HEK293 (cell line): ENCODE data around the gene GAS7.
A peak's percentile ranks its signal among the peaks of the same experiment; 100 is the strongest.

ENCODE experiments used
- CTCF ChIA-PET: fragments of 350-600 bp; formaldehyde crosslinking; extraction: SDS; loops from one replicate; lab custom pipeline; 2021; ENCODE audit warnings: antibody characterized with exemption; lab: Yijun Ruan, JAX
- POLR2A ChIA-PET: fragments of 300-600 bp; formaldehyde crosslinking; extraction: SDS; loops from one replicate; lab custom pipeline; 2020; ENCODE audit warnings: antibody characterized with exemption, inconsistent platforms; lab: Yijun Ruan, JAX
- H3K27ac ChIP-seq: fragments of 200-500 bp; sonication (Bioruptor generic); 2 replicates; pipeline ENCODE4 v1.5.1; 2014; ENCODE audit warnings: low read depth, low read length, control low read depth, inconsistent platforms; ENCODE audit errors: extremely low read depth
- H3K36me3 ChIP-seq, 2 experiments: fragments of 200-500 bp in 1 of 2; sonication (Bioruptor generic) in 1 of 2; 1 replicate in 1 of 2; 2 replicates in 1 of 2; pipeline ENCODE4 v1.5.1; 2014 to 2017; ENCODE audit warnings: inconsistent platforms in 2 of 2, low read length in 2 of 2; ENCODE audit not compliant: control insufficient read depth in 2 of 2, insufficient read depth in 1 of 2
- H3K4me1 ChIP-seq: fragments of 200-500 bp; sonication (Bioruptor generic); 2 replicates; pipeline ENCODE4 v1.5.1; 2014; ENCODE audit warnings: mild to moderate bottlenecking, low read length, inconsistent platforms; ENCODE audit not compliant: control insufficient read depth, insufficient read depth
- H3K4me3 ChIP-seq: 2 replicates; pipeline ENCODE4 v1.5.1; 2011; ENCODE audit warnings: low read depth, mild to moderate bottlenecking, control low read depth, low read length, moderate library complexity
- H3K9me3 ChIP-seq: fragments of 200-500 bp; sonication (Bioruptor generic); 2 replicates; pipeline ENCODE4 v1.5.1; 2014; ENCODE audit warnings: low read depth, low read length, inconsistent platforms; ENCODE audit not compliant: control insufficient read depth, insufficient read depth
- IKZF3 ChIP-seq: fragments of 450-650 bp; IDR thresholded peaks from 2 replicates; pipeline ENCODE4 v1.5.0; 2018; ENCODE audit warnings: missing biosample characterization, mild to moderate bottlenecking, missing genetic modification characterization, moderate library complexity
- OVOL3 ChIP-seq: fragments of 450-650 bp; formaldehyde crosslinking; IDR thresholded peaks from 2 replicates; pipeline ENCODE4 v1.5.1; 2016; ENCODE audit warnings: missing biosample characterization, missing genetic modification characterization
- TCF7L2 ChIP-seq: IDR thresholded peaks from 2 replicates; pipeline ENCODE4 v1.6.1; 2011; ENCODE audit warnings: low read depth, mild to moderate bottlenecking, inconsistent platforms, low read length, moderate library complexity, borderline replicate concordance
- ZFP69B ChIP-seq: fragments of 450-650 bp; formaldehyde crosslinking; IDR thresholded peaks from 2 replicates; pipeline ENCODE4 v1.5.1; 2016; ENCODE audit warnings: missing biosample characterization, missing genetic modification characterization
- ZNF112 ChIP-seq: fragments of 450-650 bp; formaldehyde crosslinking; IDR thresholded peaks from 2 replicates; pipeline ENCODE4 v1.5.0; 2017; ENCODE audit warnings: missing biosample characterization, missing genetic modification characterization
- ZNF16 ChIP-seq: fragments of 450-650 bp; formaldehyde crosslinking; IDR thresholded peaks from 2 replicates; pipeline ENCODE4 v1.5.1; 2016; ENCODE audit warnings: low read depth, missing biosample characterization, missing genetic modification characterization
- ZNF184 ChIP-seq: fragments of 450-650 bp; IDR thresholded peaks from 2 replicates; pipeline ENCODE4 v1.5.1; 2018; ENCODE audit warnings: missing biosample characterization, mild to moderate bottlenecking, missing genetic modification characterization
- ZNF19 ChIP-seq: fragments of 450-650 bp; formaldehyde crosslinking; IDR thresholded peaks from 2 replicates; pipeline ENCODE4; 2016; ENCODE audit warnings: missing biosample characterization, missing genetic modification characterization, low read depth
- ZNF341 ChIP-seq: fragments of 450-650 bp; formaldehyde crosslinking; IDR thresholded peaks from 2 replicates; pipeline ENCODE4; 2016; ENCODE audit warnings: low read depth, missing biosample characterization, missing genetic modification characterization
- ZNF654 ChIP-seq: fragments of 450-650 bp; formaldehyde crosslinking; IDR thresholded peaks from 2 replicates; pipeline ENCODE4 v1.5.1; 2016; ENCODE audit warnings: low read depth, missing biosample characterization, missing genetic modification characterization
- ZNF777 ChIP-seq: fragments of 450-650 bp; formaldehyde crosslinking; IDR thresholded peaks from 2 replicates; pipeline ENCODE4 v1.5.1; 2017; ENCODE audit warnings: missing biosample characterization, missing genetic modification characterization, borderline replicate concordance
- ZNF830 ChIP-seq: fragments of 450-650 bp; IDR thresholded peaks from 2 replicates; pipeline ENCODE4 v1.5.0; 2018; ENCODE audit warnings: missing biosample characterization, missing genetic modification characterization, low read depth, mild to moderate bottlenecking, moderate library complexity
- TF ChIP-seq, protein P1 (sequence below): fragments of 450-650 bp; formaldehyde crosslinking; IDR thresholded peaks from 2 replicates; pipeline ENCODE4 v1.5.1; 2016; ENCODE audit warnings: missing biosample characterization, missing genetic modification characterization
- TF ChIP-seq, protein P2 (sequence below): fragments of 450-650 bp; formaldehyde crosslinking; IDR thresholded peaks from 2 replicates; pipeline ENCODE4 v1.5.1; 2017; ENCODE audit warnings: missing biosample characterization, missing genetic modification characterization
- TF ChIP-seq, protein P3 (sequence below): fragments of 450-650 bp; formaldehyde crosslinking; IDR thresholded peaks from 2 replicates; pipeline ENCODE4 v1.5.1; 2016; ENCODE audit warnings: missing biosample characterization, missing genetic modification characterization
- TF ChIP-seq, protein P4 (sequence below): fragments of 450-650 bp; formaldehyde crosslinking; IDR thresholded peaks from 2 replicates; pipeline ENCODE4 v1.5.1; 2017; ENCODE audit warnings: missing biosample characterization, missing genetic modification characterization
- TF ChIP-seq, protein P5 (sequence below): fragments of 450-650 bp; formaldehyde crosslinking; IDR thresholded peaks from 2 replicates; pipeline ENCODE4 v1.5.1; 2016; ENCODE audit warnings: missing biosample characterization, missing genetic modification characterization
- TF ChIP-seq, protein P6 (sequence below): fragments of 450-650 bp; formaldehyde crosslinking; IDR thresholded peaks from 2 replicates; pipeline ENCODE4 v1.5.1; 2016; ENCODE audit warnings: missing biosample characterization, missing genetic modification characterization
- TF ChIP-seq, protein P7 (sequence below): fragments of 450-650 bp; formaldehyde crosslinking; IDR thresholded peaks from 2 replicates; pipeline ENCODE4 v1.5.1; 2016; ENCODE audit warnings: missing biosample characterization, missing genetic modification characterization
- TF ChIP-seq, protein P8 (sequence below): fragments of 450-650 bp; formaldehyde crosslinking; IDR thresholded peaks from 2 replicates; pipeline ENCODE4 v1.5.1; 2017; ENCODE audit warnings: missing biosample characterization, missing genetic modification characterization

GAS7 gene

DNA sequence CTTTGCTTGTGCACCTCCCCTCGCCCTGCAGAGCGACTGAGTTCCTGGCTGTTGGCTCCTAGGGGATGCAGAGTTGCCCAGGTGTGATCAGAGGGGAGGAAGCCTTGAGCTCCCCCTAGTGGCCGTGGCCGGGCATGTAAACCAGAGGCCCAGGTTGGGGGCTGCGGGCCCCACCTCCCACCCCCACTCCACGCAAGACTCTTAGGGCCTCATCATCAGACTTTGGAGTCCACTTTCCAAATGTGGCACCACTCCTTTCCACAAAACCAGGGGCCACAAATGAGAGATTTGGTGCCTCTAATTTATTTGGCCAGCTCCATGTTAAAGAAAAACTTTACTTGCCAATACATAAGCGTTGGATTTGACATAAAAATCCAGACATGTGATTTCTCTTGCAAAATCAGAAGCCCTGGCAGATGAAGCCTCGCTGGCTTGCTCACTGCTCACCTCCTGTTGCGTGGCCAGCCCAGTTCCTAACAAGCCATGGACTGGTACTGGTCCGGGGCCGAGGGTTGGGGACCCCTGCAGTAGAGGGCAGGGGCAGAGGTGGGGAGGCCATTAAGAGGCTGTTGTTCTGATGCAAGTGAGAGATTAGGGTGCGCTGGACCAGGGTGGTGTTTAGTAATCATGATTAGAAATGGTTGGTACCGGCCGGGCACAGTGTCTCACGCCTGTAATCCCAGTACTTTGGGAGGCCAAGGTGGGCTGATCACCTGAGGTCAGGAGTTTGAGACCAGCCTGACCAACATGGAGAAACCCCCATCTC, 28.7 kb upstream of the GAS7 start:
- ChIA-PET POLR2A (no interaction called here), CTCF (interaction anchor here (0.6 to 2.7 kb wide), 54 partner anchors 9 to 1481 kb away, joined by 3 to 31 read pairs (median 4); no protein-coding TSS in a partner anchor)
- H3K27ac ChIP-seq = no peak overlapping the region
- H3K4me1 ChIP-seq = no peaks in the 10 kb centered on the region
- no peak overlapping the region for H3K4me3 ChIP-seq
- no peaks in the 10 kb centered on the region for H3K36me3 ChIP-seq
- H3K9me3 ChIP-seq = no peaks in the 10 kb centered on the region; the same call in 1 of the 2 replicates
- TF ChIP-seq ZNF16 (tag by site-specific recombination) = no peak
- TF ChIP-seq OVOL3 = no peak
- TF ChIP-seq, protein P1, sequence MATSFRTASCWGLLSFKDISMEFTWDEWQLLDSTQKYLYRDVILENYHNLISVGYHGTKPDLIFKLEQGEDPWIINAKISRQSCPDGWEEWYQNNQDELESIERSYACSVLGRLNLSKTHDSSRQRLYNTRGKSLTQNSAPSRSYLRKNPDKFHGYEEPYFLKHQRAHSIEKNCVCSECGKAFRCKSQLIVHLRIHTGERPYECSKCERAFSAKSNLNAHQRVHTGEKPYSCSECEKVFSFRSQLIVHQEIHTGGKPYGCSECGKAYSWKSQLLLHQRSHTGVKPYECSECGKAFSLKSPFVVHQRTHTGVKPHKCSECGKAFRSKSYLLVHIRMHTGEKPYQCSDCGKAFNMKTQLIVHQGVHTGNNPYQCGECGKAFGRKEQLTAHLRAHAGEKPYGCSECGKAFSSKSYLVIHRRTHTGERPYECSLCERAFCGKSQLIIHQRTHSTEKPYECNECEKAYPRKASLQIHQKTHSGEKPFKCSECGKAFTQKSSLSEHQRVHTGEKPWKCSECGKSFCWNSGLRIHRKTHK (tag by site-specific recombination) = no peak
- TF ChIP-seq TCF7L2 = no peak
- TF ChIP-seq, protein P2, sequence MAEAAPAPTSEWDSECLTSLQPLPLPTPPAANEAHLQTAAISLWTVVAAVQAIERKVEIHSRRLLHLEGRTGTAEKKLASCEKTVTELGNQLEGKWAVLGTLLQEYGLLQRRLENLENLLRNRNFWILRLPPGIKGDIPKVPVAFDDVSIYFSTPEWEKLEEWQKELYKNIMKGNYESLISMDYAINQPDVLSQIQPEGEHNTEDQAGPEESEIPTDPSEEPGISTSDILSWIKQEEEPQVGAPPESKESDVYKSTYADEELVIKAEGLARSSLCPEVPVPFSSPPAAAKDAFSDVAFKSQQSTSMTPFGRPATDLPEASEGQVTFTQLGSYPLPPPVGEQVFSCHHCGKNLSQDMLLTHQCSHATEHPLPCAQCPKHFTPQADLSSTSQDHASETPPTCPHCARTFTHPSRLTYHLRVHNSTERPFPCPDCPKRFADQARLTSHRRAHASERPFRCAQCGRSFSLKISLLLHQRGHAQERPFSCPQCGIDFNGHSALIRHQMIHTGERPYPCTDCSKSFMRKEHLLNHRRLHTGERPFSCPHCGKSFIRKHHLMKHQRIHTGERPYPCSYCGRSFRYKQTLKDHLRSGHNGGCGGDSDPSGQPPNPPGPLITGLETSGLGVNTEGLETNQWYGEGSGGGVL (tag by site-specific recombination) = no peak
- 0 out of 2 replicates have a peak, but pooled peaks have one; percentile 29 for TF ChIP-seq ZNF341 (tag by site-specific recombination)
- TF ChIP-seq ZNF830 (tag by site-specific recombination) = no peak
- TF ChIP-seq, protein P3, sequence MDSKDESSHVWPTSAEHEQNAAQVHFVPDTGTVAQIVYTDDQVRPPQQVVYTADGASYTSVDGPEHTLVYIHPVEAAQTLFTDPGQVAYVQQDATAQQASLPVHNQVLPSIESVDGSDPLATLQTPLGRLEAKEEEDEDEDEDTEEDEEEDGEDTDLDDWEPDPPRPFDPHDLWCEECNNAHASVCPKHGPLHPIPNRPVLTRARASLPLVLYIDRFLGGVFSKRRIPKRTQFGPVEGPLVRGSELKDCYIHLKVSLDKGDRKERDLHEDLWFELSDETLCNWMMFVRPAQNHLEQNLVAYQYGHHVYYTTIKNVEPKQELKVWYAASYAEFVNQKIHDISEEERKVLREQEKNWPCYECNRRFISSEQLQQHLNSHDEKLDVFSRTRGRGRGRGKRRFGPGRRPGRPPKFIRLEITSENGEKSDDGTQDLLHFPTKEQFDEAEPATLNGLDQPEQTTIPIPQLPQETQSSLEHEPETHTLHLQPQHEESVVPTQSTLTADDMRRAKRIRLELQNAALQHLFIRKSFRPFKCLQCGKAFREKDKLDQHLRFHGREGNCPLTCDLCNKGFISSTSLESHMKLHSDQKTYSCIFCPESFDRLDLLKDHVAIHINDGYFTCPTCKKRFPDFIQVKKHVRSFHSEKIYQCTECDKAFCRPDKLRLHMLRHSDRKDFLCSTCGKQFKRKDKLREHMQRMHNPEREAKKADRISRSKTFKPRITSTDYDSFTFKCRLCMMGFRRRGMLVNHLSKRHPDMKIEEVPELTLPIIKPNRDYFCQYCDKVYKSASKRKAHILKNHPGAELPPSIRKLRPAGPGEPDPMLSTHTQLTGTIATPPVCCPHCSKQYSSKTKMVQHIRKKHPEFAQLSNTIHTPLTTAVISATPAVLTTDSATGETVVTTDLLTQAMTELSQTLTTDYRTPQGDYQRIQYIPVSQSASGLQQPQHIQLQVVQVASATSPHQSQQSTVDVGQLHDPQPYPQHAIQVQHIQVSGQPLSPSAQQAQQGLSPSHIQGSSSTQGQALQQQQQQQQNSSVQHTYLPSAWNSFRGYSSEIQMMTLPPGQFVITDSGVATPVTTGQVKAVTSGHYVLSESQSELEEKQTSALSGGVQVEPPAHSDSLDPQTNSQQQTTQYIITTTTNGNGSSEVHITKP = no peak
- no peak for TF ChIP-seq ZNF777 (tag by site-specific recombination)
- TF ChIP-seq, protein P4, sequence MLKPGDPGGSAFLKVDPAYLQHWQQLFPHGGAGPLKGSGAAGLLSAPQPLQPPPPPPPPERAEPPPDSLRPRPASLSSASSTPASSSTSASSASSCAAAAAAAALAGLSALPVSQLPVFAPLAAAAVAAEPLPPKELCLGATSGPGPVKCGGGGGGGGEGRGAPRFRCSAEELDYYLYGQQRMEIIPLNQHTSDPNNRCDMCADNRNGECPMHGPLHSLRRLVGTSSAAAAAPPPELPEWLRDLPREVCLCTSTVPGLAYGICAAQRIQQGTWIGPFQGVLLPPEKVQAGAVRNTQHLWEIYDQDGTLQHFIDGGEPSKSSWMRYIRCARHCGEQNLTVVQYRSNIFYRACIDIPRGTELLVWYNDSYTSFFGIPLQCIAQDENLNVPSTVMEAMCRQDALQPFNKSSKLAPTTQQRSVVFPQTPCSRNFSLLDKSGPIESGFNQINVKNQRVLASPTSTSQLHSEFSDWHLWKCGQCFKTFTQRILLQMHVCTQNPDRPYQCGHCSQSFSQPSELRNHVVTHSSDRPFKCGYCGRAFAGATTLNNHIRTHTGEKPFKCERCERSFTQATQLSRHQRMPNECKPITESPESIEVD (tag by site-specific recombination) = no peak
- TF ChIP-seq, protein P5, sequence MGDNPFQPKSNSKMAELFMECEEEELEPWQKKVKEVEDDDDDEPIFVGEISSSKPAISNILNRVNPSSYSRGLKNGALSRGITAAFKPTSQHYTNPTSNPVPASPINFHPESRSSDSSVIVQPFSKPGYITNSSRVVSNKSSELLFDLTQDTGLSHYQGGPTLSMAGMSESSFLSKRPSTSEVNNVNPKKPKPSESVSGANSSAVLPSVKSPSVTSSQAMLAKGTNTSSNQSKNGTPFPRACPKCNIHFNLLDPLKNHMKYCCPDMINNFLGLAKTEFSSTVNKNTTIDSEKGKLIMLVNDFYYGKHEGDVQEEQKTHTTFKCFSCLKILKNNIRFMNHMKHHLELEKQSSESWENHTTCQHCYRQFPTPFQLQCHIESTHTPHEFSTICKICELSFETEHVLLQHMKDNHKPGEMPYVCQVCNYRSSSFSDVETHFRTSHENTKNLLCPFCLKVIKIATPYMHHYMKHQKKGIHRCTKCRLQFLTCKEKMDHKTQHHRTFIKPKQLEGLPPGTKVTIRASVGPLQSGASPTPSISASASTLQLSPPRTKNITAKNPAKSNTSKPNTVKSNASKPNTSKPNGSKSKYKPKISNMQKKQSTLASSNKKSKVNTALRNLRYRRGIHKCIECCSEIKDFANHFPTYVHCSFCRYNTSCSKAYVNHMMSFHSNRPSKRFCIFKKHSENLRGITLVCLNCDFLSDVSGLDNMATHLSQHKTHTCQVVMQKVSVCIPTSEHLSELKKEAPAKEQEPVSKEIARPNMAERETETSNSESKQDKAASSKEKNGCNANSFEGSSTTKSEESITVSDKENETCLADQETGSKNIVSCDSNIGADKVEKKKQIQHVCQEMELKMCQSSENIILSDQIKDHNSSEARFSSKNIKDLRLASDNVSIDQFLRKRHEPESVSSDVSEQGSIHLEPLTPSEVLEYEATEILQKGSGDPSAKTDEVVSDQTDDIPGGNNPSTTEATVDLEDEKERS (tag by site-specific recombination) = no peak
- TF ChIP-seq, protein P6, sequence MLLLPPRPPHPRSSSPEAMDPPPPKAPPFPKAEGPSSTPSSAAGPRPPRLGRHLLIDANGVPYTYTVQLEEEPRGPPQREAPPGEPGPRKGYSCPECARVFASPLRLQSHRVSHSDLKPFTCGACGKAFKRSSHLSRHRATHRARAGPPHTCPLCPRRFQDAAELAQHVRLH (tag by site-specific recombination) = no peak
- TF ChIP-seq, protein P7, sequence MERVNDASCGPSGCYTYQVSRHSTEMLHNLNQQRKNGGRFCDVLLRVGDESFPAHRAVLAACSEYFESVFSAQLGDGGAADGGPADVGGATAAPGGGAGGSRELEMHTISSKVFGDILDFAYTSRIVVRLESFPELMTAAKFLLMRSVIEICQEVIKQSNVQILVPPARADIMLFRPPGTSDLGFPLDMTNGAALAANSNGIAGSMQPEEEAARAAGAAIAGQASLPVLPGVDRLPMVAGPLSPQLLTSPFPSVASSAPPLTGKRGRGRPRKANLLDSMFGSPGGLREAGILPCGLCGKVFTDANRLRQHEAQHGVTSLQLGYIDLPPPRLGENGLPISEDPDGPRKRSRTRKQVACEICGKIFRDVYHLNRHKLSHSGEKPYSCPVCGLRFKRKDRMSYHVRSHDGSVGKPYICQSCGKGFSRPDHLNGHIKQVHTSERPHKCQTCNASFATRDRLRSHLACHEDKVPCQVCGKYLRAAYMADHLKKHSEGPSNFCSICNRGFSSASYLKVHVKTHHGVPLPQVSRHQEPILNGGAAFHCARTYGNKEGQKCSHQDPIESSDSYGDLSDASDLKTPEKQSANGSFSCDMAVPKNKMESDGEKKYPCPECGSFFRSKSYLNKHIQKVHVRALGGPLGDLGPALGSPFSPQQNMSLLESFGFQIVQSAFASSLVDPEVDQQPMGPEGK = peak; percentile 81
- TF ChIP-seq ZFP69B (tag by site-specific recombination) = peak; percentile 95
- TF ChIP-seq, protein P8, sequence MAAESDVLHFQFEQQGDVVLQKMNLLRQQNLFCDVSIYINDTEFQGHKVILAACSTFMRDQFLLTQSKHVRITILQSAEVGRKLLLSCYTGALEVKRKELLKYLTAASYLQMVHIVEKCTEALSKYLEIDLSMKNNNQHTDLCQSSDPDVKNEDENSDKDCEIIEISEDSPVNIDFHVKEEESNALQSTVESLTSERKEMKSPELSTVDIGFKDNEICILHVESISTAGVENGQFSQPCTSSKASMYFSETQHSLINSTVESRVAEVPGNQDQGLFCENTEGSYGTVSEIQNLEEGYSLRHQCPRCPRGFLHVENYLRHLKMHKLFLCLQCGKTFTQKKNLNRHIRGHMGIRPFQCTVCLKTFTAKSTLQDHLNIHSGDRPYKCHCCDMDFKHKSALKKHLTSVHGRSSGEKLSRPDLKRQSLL = no peak
- TF ChIP-seq ZNF19 = no peak
- TF ChIP-seq IKZF3 = no peak
- no peak for TF ChIP-seq ZNF184 (tag by site-specific recombination)
- no peak for TF ChIP-seq ZNF112 (tag by site-specific recombination)
- TF ChIP-seq ZNF654 (tag by site-specific recombination) = peak; percentile 71
